GM19463 (cell line): ENCODE results near the gene GPR84.
A peak's percentile ranks its signal among the peaks of the same experiment; 100 is the strongest.

Source experiments
- ATAC-seq: cut with Tn5 transposase; IDR thresholded peaks from one replicate; pipeline ENCODE4 v1.9.1; 2021; ENCODE audit warnings: mild to moderate bottlenecking, moderate library complexity; ENCODE audit not compliant: unreplicated experiment

Gene GPR84

DNA sequence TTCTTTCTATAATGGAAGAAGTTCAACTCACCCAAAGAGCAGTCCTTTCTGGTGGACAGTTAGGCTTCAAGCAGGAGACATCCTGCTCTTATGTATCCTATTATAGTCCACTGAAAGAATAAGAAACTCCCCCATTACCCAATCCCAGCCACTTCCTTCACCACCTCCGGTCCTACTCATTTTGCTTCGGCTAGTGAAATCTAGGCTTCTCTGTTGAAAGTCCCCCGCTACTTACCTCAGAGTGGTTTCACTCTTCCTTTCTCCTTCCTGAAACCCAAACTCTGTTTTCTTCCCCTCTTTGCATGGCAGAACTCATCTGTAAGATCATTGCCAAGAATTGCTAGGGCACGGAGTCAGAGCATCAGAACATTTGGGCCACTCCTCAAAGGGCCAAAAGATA, at the start of gene GPR84:
TSS of gene GPR84 (minus strand) at position 74 of the 400 bp plus-strand sequence. CDS start 635 bp downstream, outside the sequence.
- peak; percentile 60 for ATAC-seq

DNA sequence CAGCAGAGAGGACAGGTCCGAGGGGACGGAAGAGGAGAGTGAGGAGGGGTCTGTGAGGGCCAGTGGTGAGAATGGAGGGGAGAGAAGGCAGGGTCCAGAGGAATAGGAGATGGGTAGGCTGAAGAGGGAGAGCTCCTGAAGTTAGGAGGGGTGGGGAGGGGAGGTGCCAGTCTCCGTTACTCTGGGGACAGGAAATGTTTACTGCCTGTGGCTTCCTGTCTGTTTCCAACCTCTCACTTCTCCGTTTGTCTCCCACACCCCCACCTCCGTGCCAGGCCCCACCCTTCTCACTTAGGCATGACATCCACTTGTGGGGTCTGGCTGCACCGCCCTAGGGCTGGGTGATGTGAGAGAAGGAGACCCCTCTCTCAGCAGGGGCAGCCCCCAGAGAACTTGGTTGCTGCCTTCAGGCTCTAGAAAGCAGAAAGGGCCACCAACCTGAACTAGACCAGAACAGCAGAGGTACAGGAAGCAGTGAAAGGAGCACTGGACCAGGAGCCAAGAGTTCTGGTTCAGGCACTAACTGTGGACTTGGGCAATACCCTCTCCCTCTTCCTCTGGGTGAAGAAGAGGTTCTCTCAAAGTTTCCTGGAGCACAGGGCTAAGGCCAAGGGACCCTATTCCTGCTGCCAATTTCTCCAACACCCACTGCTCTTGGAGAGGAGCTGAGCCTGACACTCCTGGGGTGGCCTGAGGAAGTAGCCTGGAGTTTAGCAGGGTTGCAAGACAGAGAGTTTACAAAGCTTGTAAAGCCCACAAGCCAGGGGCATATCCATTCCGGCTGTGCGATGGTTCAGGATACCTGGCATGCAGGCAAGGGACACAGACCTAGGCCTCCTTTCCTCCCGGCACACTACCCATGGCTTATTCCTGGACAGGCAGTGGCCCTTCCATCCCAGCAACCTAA, 49.3 kb upstream of the GPR84 start:
- peak; percentile 46 for ATAC-seq

DNA sequence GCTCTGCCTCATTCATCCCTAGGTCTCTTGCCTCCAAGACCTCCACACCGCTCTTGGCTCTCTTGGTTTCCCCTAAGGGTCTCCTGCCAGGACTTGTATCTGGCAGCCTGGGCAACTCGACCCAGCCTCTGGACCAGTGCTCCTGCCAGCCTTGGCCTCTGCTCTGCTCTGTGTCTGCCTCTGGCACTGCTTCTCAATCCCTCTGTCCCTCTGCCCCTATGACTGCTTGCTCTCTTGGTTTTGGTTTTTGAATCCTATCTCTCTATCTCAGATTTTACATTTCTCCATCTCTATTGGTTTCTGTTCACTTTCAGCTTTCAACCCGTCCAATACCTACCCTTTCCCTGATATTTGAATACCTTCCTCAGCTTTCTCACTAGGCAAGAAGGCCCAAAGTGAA, 48.5 kb upstream of the GPR84 start:
- peak; percentile 19 for ATAC-seq

DNA sequence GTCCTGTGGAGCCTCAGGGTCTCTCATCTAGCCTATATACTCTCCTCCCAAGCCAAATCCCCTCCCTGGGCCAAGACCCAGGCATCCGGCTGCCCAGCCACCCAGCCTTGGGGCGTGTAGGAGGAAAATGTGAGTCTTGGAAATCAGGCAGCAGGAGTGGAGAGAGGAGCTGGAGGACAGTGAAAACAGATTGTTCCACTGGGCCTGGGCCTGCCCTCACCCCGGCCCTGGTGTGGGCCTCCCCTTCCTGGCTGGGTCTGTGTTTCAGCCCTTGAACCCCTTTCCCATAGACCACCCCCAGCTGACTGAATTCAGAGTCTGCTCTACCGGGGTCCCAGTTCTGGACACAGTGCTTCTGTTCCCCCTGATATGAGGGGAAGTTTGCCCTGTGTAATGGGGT, 48.1 kb upstream of the GPR84 start:
- no peak for ATAC-seq

DNA sequence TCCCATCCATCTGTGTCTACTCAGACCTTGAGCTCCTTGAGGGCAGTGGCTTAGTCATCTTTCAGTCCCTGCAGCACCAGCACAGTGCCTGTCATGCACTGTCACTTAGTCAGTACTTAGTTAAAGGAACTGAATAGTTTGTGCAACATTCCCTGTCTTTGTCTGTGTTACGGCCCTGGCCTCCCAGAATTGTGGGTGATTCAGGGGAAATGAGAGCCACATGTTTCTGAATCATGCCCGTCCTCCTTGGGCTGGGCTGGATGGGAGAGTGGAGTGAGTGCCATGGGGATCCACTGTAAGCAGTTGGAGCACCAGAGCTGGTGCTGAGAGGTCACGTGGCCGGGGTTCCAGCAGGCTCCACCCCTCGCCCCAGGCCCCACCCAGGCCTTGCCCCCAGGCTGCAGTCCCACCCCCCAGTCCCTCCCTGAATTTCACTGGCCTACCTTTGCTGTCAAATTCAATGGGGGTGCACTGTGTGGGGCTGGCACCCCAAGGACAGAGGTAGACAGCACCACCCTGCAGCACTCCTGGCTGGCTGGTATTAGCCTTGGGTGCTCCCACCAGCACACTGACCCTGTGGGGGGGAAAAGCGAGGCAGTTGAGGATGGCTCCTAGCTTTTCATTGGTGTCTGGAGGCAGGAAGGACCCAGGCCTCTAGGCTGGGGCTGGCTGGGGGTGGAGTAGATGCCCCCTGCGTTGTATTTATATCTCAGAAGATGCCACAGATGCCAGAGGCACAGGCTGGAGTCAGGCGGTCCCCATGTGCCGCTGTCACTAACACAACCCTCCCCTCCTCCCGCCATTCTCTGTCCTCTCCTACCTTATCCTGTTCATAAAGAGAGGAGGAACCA, 47.3 kb upstream of the GPR84 start:
- ATAC-seq, result no peak

DNA sequence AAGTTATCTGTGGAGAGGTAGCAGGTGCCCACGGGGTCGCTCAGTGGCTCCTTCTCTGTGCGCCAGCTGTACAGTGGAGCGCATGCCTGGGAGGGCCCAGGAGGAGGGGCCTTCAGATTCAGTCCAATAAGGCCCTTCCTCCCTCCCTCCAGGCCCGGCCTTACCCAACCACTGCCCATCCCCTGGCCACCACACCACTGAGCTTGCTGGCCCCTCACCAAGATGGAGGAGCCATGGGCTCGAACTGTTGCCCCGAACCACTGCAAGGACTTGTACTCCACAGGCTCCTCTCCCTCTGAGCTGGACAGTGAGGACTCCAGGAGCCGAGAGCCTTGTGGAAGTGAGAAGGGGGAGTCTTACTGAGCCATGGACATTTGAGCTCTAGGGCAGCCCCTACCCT, 45.0 kb upstream of the GPR84 start:
- no peak for ATAC-seq

DNA sequence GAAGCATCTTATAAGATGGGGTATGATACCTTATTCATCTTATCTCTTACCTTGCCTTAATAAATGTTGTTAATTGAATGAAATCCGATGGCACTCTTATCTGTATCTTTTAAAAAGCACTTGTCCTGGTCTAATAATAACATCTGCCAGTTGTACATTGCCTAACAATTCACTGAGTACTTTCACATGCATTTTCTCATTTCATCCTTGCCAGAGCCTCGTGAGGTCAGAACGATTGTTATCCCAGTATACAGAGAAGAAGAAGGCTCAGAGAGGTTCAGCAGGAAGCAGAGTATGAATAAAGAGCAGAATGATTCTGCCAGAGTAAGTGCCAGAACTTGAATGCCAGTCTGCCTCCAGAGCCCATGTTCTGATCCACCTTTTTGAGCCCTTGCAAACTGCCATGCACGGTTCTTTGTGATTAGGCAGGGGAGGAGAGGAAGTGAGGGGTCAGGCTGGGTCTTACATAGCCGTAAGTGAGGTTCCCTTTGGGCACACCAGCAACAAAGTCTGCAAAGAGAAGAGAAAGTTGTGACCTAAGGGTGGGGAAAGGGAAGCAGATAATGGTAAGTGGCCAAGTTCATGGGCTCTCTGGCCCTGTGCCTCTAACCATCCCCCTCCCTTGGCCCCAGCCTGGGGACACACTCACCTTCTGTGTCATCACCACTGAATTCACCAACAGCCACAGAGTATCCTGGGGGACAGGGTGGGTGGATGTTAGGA, 43.1 kb upstream of the GPR84 start:
- ATAC-seq, result no peak

DNA sequence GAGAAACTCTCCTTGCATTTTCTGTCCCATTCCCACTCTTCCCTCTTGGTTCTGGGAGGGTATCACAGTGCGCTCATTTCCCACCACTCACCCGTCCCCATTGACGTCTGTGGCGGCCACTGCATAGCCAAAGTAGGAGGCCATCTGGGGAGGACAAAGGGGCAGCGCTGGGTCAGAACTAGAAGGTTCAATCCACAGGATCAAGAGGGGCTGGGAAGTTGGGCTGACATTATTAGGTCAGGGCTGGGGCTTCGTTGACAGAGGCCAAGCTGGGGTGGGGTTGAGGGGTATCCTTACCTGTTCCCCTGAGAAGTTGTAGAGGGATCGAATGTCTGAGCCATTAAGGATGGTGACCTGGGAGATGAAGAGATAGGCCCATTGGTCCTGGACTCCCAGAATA, 41.3 kb upstream of the GPR84 start:
- ATAC-seq, result no peak

DNA sequence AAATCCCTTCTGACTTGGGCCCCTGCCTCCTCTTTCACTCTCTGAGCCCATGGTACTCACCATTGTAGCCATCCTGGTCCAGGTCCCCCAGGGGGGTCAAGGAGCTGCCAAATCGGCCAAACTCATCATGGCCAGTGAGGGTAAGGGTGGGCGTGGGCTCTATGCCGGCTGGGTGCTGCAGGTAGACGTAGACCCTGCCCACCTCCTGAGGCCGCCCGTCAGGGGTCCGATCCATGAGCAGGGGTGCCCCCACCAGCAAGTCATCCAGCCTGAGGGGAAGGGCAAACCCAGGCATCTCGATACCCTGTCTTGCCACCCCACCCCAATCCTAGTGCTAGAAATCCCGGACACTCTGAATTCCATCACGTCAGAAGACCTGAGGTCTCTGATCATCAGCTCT, 40.8 kb upstream of the GPR84 start:
- no peak for ATAC-seq

DNA sequence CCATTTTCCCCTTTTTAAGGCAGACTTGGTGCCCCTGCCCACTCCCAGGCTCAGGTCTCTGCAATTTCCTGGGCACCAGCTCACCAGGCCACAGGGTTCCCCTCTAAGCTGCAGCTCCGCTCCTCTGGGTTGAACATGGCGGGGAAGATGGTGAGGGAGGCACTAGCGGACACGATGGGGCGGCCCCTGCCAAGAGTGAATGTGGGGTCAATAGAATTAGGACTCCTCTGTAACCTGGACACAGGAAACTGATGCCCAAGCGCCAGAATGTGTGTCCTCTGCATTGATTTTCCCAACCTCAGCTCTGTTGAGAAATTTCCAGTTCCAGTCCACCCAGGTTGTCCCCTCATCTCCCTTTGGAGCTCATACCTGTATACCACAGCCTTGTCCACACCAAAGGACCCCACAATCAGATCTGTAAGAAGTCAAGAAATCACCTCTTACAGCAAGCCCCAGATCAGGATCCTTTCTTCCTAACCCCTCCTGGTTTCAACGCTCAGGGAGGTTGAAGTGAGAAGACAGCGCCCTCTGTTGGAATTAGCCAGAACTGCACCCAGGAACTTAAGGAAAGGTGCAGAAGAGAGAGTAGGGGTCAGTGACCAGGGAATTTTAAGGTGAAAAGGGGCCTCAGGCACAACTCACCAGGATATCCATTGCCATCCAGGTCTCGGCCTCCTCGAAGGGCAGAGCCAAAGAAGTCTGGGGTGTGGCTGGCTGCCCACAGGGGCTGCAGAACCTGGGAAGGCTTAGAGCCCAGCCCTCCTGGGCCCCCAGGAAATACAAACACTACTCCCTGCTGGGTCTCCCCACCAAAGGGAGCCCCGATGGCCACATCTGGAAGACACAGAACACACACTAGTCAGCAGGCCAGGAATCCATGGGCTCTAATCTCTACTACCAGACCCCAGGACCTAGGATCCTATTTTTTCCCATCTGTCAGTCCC, 40.0 kb upstream of the GPR84 start:
- no peak for ATAC-seq

DNA sequence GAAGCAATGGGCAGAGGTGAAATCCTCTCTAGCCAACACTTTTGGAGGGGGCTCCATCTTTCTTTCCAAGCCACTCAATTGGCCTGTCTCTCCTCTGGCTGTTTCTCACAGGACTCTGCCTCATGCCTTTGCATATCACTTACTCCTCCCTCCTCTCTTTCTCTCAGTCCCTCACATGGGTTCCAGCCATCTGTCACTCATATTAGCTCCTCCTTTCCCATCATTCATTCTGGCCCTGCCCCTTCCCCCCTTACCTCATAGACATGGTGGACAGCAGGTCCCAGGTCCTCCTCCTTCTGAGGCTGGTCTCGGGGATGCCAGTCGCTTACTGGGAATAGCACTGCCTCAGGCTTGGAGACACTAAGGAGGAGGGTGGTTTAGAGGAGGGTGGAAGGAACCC, 36.8 kb upstream of the GPR84 start:
- ATAC-seq, result no peak

DNA sequence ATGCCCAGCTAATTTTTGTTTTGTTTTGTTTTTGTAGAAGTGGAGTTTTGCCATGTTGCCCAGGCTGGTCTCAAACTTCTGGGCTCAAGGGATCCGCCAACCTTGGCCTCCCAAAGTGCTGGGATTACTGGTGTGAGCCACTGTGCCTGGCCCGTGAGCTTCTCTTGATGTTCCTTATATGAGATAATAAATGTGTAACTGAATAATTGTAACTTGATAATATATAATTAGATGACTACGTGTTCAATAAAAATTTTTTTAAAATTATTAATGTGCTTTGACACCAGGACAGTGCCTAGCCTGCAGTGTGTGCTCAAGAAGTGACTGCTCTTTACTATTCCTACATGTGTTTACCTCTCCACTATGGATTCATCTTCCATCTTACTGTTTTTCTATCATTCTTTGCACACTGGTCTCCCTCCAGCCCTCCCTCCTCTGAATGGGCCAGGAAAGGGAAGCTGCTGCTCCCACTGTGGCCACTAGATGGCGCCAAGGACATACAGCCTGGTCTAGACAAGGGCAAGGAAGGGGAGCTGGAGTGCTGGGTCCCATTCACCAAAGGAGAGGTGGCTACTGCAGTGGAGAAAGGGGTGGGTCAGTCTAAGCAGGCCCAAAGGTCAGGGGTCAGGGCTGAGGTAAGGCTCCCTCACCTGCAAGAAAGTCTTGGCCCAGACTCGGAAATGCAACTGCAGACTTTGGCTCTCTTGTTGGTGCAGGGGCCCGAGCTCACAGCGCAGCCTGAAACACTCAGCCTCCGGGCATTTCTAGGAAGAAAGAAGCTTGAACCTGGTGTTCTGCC, 34.9 kb upstream of the GPR84 start:
- ATAC-seq, result peak; percentile 83

DNA sequence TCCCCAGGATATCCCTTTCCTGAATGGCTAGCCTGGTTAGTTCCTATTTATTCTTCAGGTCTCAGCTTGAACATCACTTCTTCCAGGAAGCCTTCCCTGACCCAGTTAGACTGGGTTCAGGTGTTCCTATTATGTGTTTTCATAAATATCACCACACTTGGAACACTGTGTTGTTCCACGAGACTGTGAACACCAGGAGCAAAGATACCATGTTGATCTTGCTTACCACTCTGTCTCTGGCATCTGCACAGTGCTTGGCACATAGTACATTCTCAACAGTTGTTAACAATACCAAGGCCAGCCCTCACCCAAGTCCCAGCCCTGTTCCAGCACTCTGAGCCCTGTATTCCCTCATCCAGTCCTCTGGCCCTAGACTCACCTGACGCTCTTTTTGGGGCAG, 33.9 kb upstream of the GPR84 start:
- no peak for ATAC-seq

DNA sequence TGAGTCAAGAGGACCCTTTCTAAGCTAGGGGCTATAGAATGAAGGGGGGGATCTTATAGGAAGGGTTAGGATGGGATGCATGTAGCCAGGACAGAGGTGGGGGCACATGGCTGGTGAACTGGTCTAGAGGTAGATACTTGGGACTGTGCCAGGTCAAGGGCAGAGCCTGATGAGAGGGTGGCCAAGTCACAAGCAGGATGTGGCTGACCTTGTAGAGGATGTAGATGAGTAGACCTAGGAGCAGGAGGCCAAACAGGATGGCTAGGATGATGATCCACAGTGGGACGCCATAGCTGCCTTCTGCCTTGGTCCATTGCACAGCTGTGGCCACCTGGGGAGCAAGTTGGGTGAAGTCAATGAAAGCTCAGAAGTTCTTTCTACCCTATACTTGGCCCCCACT, 32.9 kb upstream of the GPR84 start:
- no peak for ATAC-seq

DNA sequence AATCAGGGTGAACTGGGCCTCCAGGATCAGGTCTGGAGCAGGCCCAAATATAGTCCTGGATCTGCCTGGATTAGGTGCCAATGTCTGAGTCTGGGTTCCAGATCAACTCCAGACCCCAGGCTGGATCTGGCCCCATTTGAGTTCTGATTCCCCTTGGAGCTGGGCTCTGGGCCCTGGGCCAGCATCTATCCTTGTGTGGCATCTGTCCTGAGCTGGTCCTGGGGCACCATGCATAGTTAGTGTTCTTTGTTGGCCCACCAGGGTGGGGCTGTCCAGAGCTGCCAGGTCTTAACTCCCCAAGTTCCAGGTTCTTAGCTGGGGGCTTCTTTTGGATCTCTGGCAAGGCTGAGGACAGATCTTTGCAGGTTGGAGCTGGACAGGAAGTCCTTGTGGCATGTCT, 31.3 kb upstream of the GPR84 start:
- no peak for ATAC-seq

DNA sequence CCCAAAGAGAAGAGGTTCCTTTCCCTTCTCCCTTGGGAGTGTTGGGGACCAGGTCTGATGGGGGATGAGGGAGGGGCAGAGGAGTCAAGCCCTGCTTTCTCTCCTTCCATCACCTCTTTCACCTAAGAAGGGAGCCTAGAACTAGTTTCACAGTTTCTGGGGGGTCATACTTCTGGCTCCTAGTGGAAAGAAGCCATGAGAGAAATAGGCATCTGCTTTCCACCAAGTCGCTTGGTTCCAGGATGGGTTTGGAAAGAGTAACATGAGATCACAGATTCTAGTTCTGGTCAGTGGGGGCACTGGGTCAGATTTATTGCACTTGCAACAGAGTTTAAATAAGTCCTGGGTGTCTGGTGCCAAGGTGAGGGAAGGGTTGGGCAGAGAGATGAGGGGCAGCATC, 30.7 kb upstream of the GPR84 start:
- no peak for ATAC-seq

DNA sequence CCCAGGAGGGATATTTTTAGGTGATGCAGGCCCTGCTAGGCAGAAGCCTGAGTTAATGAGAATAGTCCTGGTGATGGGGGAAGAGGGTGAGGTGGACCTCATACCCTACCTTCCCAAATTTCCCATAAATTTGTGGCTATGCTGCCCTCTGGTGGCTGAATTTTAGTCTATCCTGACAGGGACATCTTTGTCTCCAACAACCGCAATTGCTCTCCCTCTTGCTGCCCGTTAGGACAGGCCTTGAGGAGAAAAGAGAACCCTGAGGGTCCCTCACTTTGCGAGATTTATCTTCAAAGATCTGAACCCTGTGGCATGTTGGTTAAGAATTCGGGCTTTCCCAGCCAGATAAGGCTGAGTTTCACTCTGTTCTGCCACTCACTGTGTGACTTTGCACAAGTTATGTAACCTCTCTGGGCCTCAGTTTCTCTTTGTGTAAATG, 30.0 kb upstream of the GPR84 start:
- no peak for ATAC-seq

DNA sequence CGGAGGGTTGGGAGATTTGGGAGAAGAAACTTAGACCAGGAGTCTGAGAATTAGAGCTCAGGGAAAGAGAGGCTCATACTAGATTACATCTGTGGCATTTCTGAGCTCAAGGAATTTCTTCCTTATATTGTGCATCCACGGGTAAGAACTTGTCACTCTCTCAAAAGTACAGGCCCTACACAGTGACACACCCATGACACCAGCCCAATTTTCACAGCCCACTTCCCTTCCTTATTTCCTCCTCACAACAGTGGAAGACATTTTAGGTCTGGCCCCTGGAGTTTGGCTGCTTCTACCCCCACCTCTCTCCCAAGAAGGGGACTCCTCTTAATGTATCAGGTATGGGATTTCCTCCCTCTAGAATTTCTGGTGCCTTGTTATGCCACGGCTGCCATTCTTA, 29.5 kb upstream of the GPR84 start:
- ATAC-seq, result no peak

DNA sequence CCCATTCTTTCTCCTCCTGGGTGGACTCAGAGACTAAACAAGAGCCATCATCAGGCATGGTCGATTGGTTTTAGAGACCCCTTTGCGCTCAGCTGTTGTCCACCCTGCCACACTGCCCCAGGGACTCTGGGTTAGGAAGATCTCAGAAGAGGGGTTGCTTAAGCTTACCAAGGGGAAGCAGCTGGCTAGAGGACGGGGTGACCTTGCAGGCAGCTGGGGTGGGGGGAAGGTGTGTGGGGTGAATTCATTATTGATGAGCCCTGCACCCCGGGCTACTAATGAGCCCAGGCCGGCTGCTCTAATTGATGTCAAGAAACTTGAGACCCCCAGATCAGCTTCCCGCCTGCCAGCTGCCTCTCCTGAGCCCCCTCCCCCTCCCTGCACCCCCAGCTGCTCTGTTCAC, 28.9 kb upstream of the GPR84 start:
- ATAC-seq, result no peak
